K562 (cell line): Measurements from ENCODE around the gene ACTR3. TPM values are rescaled to one million over a fixed set of nuclear protein-coding genes. Genes with fewer than 3 reads are reported as not detected.

ENCODE experiments used
- ATAC-seq: fragments of 200-7000 bp; cut with Tn5 transposase; 3 replicates; pipeline ENCODE4 v1.9.1; 2020; ENCODE audit warnings: moderate library complexity
- BruUV-seq: library from RNA; stranded (reverse); fragments of 400-500 nt; replicated peaks from 2 replicates; lab custom pipeline; 2021; lab: Mats Ljungman, UMichigan
- CTCF ChIA-PET: fragments of 300-600 bp; formaldehyde crosslinking; extraction: SDS; loops from one replicate; lab custom pipeline; 2021; ENCODE audit warnings: low intra/inter-chr PET ratio; lab: Yijun Ruan, JAX
- POLR2A ChIA-PET: fragments of 300-600, 350-650 bp; sonication (Branson Sonifier 250); formaldehyde crosslinking; extraction: SDS; loops from one replicate; lab custom pipeline; 2021; ENCODE audit warnings: antibody characterized with exemption, inconsistent platforms; lab: Yijun Ruan, JAX
- DNase-seq, 4 experiments: peaks; one replicate each; pipeline versions ENCODE4 v3.0.0 to v3.0.0-alpha.2; 2011 to 2018; ENCODE audit warnings: low spot score in 3 of 4, mixed read lengths in 3 of 4; ENCODE audit errors: extremely low read depth in 1 of 4
- FAIRE-seq: peaks from 2 replicates; lab custom pipeline; 2011; peaks lifted over from hg19 to GRCh38; lab: Jason Lieb, UNC
- H2AFZ ChIP-seq: 2 replicates; pipeline ENCODE4 v1.6.0; 2011; ENCODE audit warnings: low read depth, low read length, control low read depth, inconsistent platforms
- H3K27ac ChIP-seq: fragments of 200-600 bp; 3 replicates; pipeline ENCODE4 v1.8.0; 2011; ENCODE audit warnings: low read depth, mild to moderate bottlenecking, control low read depth, inconsistent platforms, low read length, moderate library complexity, mixed read lengths; ENCODE audit errors: extremely low read depth
- H3K27me3 ChIP-seq, 2 experiments: fragments of 300-600 bp in 1 of 2; 2 replicates in 1 of 2; 3 replicates in 1 of 2; pipeline versions ENCODE4 v1.6.0 to v1.8.0; 2011; ENCODE audit warnings: inconsistent platforms in 2 of 2, low read length in 2 of 2, mild to moderate bottlenecking in 1 of 2, mixed read lengths in 1 of 2, moderate library complexity in 1 of 2; ENCODE audit not compliant: control insufficient read depth in 2 of 2, insufficient read depth in 2 of 2
- H3K36me3 ChIP-seq: fragments of 300-600 bp; 3 replicates; pipeline ENCODE4 v1.8.0; 2011; ENCODE audit warnings: mild to moderate bottlenecking, low read length, inconsistent platforms; ENCODE audit not compliant: control insufficient read depth, insufficient read depth
- H3K4me1 ChIP-seq, 2 experiments: fragments of 200-600 bp in 1 of 2; replicated peaks in 1 of 2; 2 replicates in 1 of 2; 3 replicates in 1 of 2; pipeline versions ENCODE4 v1.5.1 to v1.8.0; 2011; ENCODE audit warnings: inconsistent platforms in 2 of 2, low read length in 2 of 2, mild to moderate bottlenecking in 1 of 2, mixed read lengths in 1 of 2, moderate library complexity in 1 of 2; ENCODE audit not compliant: control insufficient read depth in 2 of 2, insufficient read depth in 2 of 2
- H3K4me2 ChIP-seq: 2 replicates; pipeline ENCODE4 v1.6.1; 2011; ENCODE audit warnings: low read length, control low read depth, inconsistent platforms, mixed read lengths; ENCODE audit not compliant: insufficient read depth
- H3K4me3 ChIP-seq: fragments of 200-600 bp; sonication (generic), shearing (Covaris generic); 2 replicates; pipeline ENCODE4 v1.5.1; 2016; ENCODE audit warnings: control low read depth, inconsistent platforms
- H3K79me2 ChIP-seq: fragments of 200-600 bp; 3 replicates; pipeline ENCODE4 v1.8.0; 2011; ENCODE audit warnings: low read length, inconsistent platforms; ENCODE audit not compliant: control insufficient read depth, insufficient read depth
- H3K9ac ChIP-seq, 2 experiments: 2 replicates each; pipeline versions ENCODE4 v1.6.0 to v1.6.1; 2011; ENCODE audit warnings: low read depth in 2 of 2, low read length in 2 of 2, control low read depth in 1 of 2, inconsistent platforms in 1 of 2, mild to moderate bottlenecking in 1 of 2, mixed read lengths in 1 of 2; ENCODE audit not compliant: insufficient read depth in 1 of 2
- H3K9me1 ChIP-seq: one replicate; pipeline ENCODE4 v1.6.0; 2011; ENCODE audit warnings: inconsistent platforms, mild to moderate bottlenecking, low read length, moderate library complexity; ENCODE audit not compliant: control insufficient read depth, insufficient read depth
- H3K9me3 ChIP-seq: replicated peaks from 2 replicates; pipeline ENCODE4 v1.5.1; 2011; ENCODE audit warnings: low read depth, low read length, inconsistent platforms; ENCODE audit not compliant: control insufficient read depth, insufficient read depth
- H4K20me1 ChIP-seq: replicated peaks from 2 replicates; pipeline ENCODE4 v1.6.1; 2011; ENCODE audit warnings: low read length, inconsistent platforms, mixed read lengths; ENCODE audit not compliant: control insufficient read depth, insufficient read depth
- ARNT ChIP-seq, 2 experiments: fragments of 450-650 bp; IDR thresholded peaks; 2 replicates each; pipeline ENCODE4 v1.6.1; 2016; ENCODE audit warnings: mild to moderate bottlenecking in 1 of 2
- BCOR ChIP-seq: fragments of 450-650 bp; IDR thresholded peaks from 2 replicates; pipeline ENCODE4 v1.6.1; 2016
- CC2D1A ChIP-seq: fragments of 450-650 bp; IDR thresholded peaks from 2 replicates; pipeline ENCODE4 v1.6.1; 2017; ENCODE audit warnings: mild to moderate bottlenecking
- CCNT2 ChIP-seq: IDR thresholded peaks from 2 replicates; pipeline ENCODE4 v1.6.1; 2011; ENCODE audit warnings: borderline replicate concordance, low read depth, mild to moderate bottlenecking, moderate library complexity, mixed read lengths, low read length; ENCODE audit not compliant: insufficient read length; ENCODE audit errors: extremely low read depth
- CHD1 ChIP-seq: fragments of 200-600 bp; sonication (generic); IDR thresholded peaks from one replicate; pipeline ENCODE4 v1.6.1; 2012; ENCODE audit warnings: mild to moderate bottlenecking, moderate library complexity, low read length, inconsistent platforms
- CHD4 ChIP-seq: fragments of 200-600 bp; sonication (generic); IDR thresholded peaks from 3 replicates; pipeline ENCODE4 v1.6.1; 2012; ENCODE audit warnings: low read depth, mild to moderate bottlenecking, mixed read lengths, low read length, inconsistent platforms; ENCODE audit not compliant: insufficient read depth, insufficient replicate concordance, poor library complexity, severe bottlenecking
- EP400 ChIP-seq: fragments of 450-650 bp; IDR thresholded peaks from 2 replicates; pipeline ENCODE4 v1.6.1; 2017; ENCODE audit warnings: antibody characterized with exemption, mild to moderate bottlenecking, moderate library complexity
- IRF2 ChIP-seq: sonication (generic); formaldehyde crosslinking; IDR thresholded peaks from 2 replicates; pipeline ENCODE4 v1.8.1; 2022; ENCODE audit warnings: mild to moderate bottlenecking, missing genetic modification reagents
- JUN ChIP-seq, 2 experiments: sonication (generic) in 1 of 2; formaldehyde crosslinking in 1 of 2; IDR thresholded peaks; 2 replicates each; pipeline versions ENCODE4 v1.6.1 to v1.8.0; 2012 to 2022; ENCODE audit warnings: borderline replicate concordance in 2 of 2, mild to moderate bottlenecking in 2 of 2, improper control_type of control experiment in 1 of 2, low read depth in 1 of 2, low read length in 1 of 2, missing genetic modification reagents in 1 of 2
- MTA2 ChIP-seq: fragments of 450-650 bp; IDR thresholded peaks from 2 replicates; pipeline ENCODE4 v1.6.1; 2016; ENCODE audit warnings: low read depth
- MYNN ChIP-seq, 2 experiments: sonication (generic); formaldehyde crosslinking in 1 of 2; IDR thresholded peaks; 2 replicates each; pipeline versions ENCODE4 v1.5.0 to v1.6.1; 2016 to 2020; ENCODE audit warnings: antibody characterized with exemption in 1 of 2, missing genetic modification reagents in 1 of 2
- NR3C1 ChIP-seq: sonication (generic); formaldehyde crosslinking; IDR thresholded peaks from 2 replicates; pipeline ENCODE4 v1.8.1; 2022; ENCODE audit warnings: missing genetic modification reagents
- SMARCA5 ChIP-seq: fragments of 450-650 bp; IDR thresholded peaks from 2 replicates; pipeline ENCODE4 v1.6.1; 2016
- SMC3 ChIP-seq: conservative IDR thresholded peaks from 2 replicates; pipeline ENCODE4 v1.6.1; 2011; ENCODE audit warnings: low read depth, low read length, improper control_type of control experiment; ENCODE audit not compliant: insufficient read depth
- THRAP3 ChIP-seq: fragments of 450-650 bp; IDR thresholded peaks from 2 replicates; pipeline ENCODE4 v1.6.1; 2016; ENCODE audit warnings: mild to moderate bottlenecking, inconsistent platforms, borderline replicate concordance
- ZNF133 ChIP-seq: fragments of 250-450 bp; sonication (Bioruptor Pico); IDR thresholded peaks from 2 replicates; pipeline ENCODE4 v1.4.0; 2020; ENCODE audit warnings: mild to moderate bottlenecking
- ZNF354B ChIP-seq: fragments of 250-450 bp; sonication (Bioruptor Pico); IDR thresholded peaks from 2 replicates; pipeline ENCODE4 v1.4.0; 2020
- ZNF561 ChIP-seq: fragments of 450-650 bp; formaldehyde crosslinking; conservative IDR thresholded peaks from 2 replicates; pipeline ENCODE4 v1.4.0; 2020; ENCODE audit warnings: mild to moderate bottlenecking, moderate library complexity
- ZNF75A ChIP-seq: fragments of 450-650 bp; formaldehyde crosslinking; IDR thresholded peaks from 2 replicates; pipeline ENCODE4 v1.4.0; 2020; ENCODE audit warnings: mild to moderate bottlenecking
- WGBS: fragments of 100-300 bp; shearing (Covaris generic); methylation state at CpG from one replicate; pipeline ENCODE4 v1.1.6; 2016; ENCODE audit warnings: low coverage, mixed read lengths; ENCODE audit not compliant: insufficient coverage; ENCODE audit errors: missing lambda C conversion rate; 5-methylcytosine and 5-hydroxymethylcytosine counted together
- in situ Hi-C: fragments of 300-500 bp; cut with MboI; formaldehyde crosslinking; loops from 4 replicates; pipeline ENCODE4 v1.15.0; 2018; ENCODE audit warnings: inconsistent platforms, mixed read lengths
- intact Hi-C: fragments of 100-400 bp; cut with micrococcal nuclease; formaldehyde crosslinking; loops from 2 replicates; pipeline ENCODE4 v1.14.2; 2022
- polyA plus RNA-seq, 8 experiments: library from polyadenylated mRNA; depleted of rRNA in 4 of 8; stranded (reverse) in 5 of 8; unstranded in 3 of 8; fragments of >200 nt; fragmentation: Nextera tagmentation in 2 of 8; fragmentation: Illumina TruSeq in 1 of 8; extraction: Ambion mirVana in 2 of 8; extraction: Trizol in 1 of 8; gene quantifications; 2 replicates each; pipeline versions ENCODE4 v1.2.1 to v1.2.3, GENCODE V29; 2011 to 2014; ENCODE audit warnings: inconsistent platforms in 1 of 8, missing spikeins in 1 of 8
- total RNA-seq, 7 experiments: library from RNA; depleted of rRNA in 6 of 7; stranded (reverse); fragments of >200 nt in 6 of 7; fragmentation: Illumina TruSeq in 2 of 7; extraction: Trizol in 2 of 7; gene quantifications; 2 replicates each; pipeline versions ENCODE4 v1.2.1 to v1.2.3, GENCODE V29; 2011 to 2021; ENCODE audit warnings: low replicate concordance in 1 of 7
- TF ChIP-seq, protein P1 (sequence below): fragments of 450-650 bp; conservative IDR thresholded peaks from 2 replicates; pipeline ENCODE4 v1.6.1; 2016; ENCODE audit warnings: missing genetic modification characterization, low read depth, mild to moderate bottlenecking, missing compliant biosample characterization, moderate library complexity

ACTR3 gene
- total and polyA plus RNA-seq, 9 of the 15 experiments (the other 6 are each of a cell fraction or from before 2014, with no cell fraction given), result 49.0 to 354 (median 249) TPM

DNA sequence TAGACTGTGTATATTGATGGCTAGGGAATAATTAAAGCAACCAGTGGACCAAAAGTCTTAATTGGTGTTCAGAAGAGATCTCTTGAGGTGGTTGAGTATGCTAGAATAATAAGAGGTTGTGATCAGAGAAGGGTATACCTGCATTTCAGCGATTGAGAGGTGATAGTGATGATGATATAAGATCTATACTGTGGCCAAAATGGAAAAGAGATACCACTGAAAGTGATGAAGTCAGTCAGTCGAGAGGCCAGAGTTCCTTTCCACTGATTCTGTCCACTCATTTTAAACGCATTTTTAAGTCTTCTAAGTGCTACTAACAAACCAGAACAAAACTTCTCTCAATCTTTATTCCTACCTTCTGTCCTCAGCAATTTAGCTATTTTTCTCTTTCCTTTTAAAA, 32.9 kb downstream of the ACTR3 start:
- TF ChIP-seq CC2D1A (no peak), ZNF133 (CRISPR knock-in tag) (no peak), IRF2 (CRISPR knock-in tag) (no peak), THRAP3 (no peak), JUN (IDR thresholded peaks at IDR 0.05; ENCODE audit: borderline replicate concordance, low read depth, low read length) (no peak), JUN (CRISPR knock-in tag; IDR thresholded peaks at IDR 0.05; ENCODE audit: borderline replicate concordance) (no peak), ZNF75A (no peak), NR3C1 (CRISPR knock-in tag) (no peak), ARNT (IDR thresholded peaks at IDR 0.05) (no peak), BCOR (no peak), CHD4 (no peak), CHD1 (no peak), EP400 (no peak), MYNN (IDR thresholded peaks at IDR 0.05) (no peak), MYNN (CRISPR knock-in tag; IDR thresholded peaks at IDR 0.05) (no peak), ZNF561 (CRISPR knock-in tag) (no peak), SMC3 (no peak), MTA2 (no peak), ZNF354B (CRISPR knock-in tag) (no peak), CCNT2 (no peak), SMARCA5 (no peak)
- TF ChIP-seq, protein P1, sequence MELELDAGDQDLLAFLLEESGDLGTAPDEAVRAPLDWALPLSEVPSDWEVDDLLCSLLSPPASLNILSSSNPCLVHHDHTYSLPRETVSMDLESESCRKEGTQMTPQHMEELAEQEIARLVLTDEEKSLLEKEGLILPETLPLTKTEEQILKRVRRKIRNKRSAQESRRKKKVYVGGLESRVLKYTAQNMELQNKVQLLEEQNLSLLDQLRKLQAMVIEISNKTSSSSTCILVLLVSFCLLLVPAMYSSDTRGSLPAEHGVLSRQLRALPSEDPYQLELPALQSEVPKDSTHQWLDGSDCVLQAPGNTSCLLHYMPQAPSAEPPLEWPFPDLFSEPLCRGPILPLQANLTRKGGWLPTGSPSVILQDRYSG (tag), result no peak
- BruUV-seq, result no TSS peak
- ATAC-seq (no peak), DNase-seq (no peak), FAIRE-seq (no peak)
- no peaks in the 10 kb centered on the region for H3K9me3 ChIP-seq
- no peak overlapping the region for H2AFZ ChIP-seq
- peaks cover 56% of the 10 kb centered on the region for H3K79me2 ChIP-seq
- no peak overlapping the region for H3K4me2 ChIP-seq
- CTCF ChIA-PET, result no interaction called here
- intact Hi-C loops (no loop called here), in situ Hi-C loops (no loop called here)
- peaks cover 73% of the 10 kb centered on the region for H3K36me3 ChIP-seq
- no peaks in the 10 kb centered on the region for H3K9me1 ChIP-seq
- 0 out of 2 replicates have a peak, but pooled peaks cover 3% of the 10 kb centered on the region for H4K20me1 ChIP-seq
- no peaks in the 10 kb centered on the region for H3K4me1 ChIP-seq
- H3K27me3 ChIP-seq, result no peaks in the 10 kb centered on the region
- H3K4me3 ChIP-seq, result no peak overlapping the region
- H3K9ac ChIP-seq, result no peak overlapping the region
- POLR2A ChIA-PET, result interaction anchor here (1.2 kb wide), 1 partner anchor 10 kb away, joined by 3 read pairs; no protein-coding TSS in a partner anchor
- no peak overlapping the region for H3K27ac ChIP-seq
- WGBS, result 67% methylated on average over 3 of the region's 3 CpGs
